GM21723 (cell line): ENCODE results near the gene NFATC2.

Source experiments
- ATAC-seq: cut with Tn5 transposase; IDR thresholded peaks from one replicate; pipeline ENCODE4 v1.9.1; 2021; ENCODE audit warnings: mild to moderate bottlenecking, moderate library complexity; ENCODE audit not compliant: unreplicated experiment

Gene NFATC2

DNA sequence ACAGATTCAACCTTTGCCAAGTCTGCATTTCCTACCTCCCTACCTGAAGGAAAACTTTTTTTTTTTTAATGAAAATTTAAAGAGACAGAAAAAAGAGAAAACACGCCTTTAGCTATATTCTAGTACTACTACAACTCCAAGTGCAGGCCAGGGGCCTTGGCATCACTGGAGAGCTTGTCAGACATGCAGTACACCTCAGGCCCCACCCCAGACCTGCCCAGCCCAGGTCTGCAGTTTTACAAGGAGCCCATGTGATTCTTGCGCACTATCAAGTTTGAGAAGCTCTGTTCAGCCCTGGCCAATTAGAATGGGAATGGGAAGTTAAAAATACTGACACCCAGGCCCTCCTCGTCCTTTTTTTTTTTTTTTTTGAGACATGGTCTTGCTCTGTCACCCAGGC lies 85.0 kb downstream of the NFATC2 start:
- no peak for ATAC-seq

- ATAC-seq = no peak
Observed at GRCh38 chr20:51456511-51457509, 85.7 kb downstream of the NFATC2 start.

DNA sequence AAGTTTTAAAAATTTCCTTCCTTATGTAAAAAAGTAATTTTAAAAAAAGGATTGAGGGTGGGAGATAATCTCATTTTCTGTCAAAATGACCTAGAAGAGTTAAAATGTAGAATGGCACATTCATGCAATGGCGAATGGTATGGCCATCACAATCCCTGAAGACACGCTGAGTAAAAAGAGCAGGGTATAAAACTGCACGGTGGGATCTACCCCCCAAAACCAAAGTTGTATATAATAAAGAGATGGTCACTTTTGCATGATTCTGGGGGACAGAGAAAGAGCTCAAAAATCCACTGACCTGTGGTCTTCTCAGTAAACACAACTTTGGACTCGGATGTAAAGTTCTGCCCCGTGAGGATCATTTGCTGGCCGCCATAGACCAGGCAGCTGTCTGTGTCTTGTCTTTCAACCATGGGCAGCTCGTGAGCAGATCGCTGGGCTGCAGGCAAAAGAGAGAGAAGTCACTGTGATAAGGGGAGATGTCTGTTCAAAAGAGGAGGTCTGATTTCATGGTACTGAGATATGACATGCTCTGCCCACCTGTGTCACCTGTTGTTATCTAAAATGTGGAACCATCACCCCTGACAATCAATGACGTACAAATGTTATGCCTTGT lies 88.2 kb downstream of the NFATC2 start:
- no peak for ATAC-seq

DNA sequence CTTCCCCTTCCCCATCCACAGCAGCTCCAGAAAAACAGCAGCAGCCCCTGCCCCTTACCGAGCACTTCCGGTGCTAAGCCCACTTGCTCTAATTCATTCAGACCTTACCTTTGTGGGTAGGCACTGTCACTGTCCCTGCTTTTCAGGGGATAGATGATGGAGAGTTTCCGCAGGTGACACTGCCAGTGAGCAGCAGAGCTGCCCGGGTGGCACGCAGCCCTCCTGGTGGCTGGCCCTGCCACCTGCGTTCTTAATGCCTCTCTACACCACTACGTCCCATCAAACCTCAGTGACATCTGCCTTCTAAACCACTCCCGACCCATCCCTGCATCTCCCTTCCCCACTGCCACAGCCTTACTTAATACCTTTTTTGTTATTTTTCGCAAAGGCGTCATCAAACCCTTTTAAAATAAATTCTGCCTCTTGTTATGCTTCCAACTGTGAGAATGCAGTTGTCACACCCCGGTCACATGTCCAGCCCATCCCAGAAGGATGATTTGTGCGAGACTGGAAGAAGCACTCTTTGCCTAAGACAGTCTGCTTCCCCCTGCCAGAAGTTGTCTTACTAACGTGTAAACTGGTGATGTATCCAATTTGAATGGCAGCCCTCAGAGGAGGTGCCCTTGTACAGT lies 89.7 kb downstream of the NFATC2 start:
- ATAC-seq = no peak

GRCh38 chr20:51452091-51452613 lies 90.4 kb downstream of the NFATC2 start:
- no peak for ATAC-seq

GRCh38 chr20:51451484-51451883 lies 91.0 kb downstream of the NFATC2 start:
- ATAC-seq = no peak

DNA sequence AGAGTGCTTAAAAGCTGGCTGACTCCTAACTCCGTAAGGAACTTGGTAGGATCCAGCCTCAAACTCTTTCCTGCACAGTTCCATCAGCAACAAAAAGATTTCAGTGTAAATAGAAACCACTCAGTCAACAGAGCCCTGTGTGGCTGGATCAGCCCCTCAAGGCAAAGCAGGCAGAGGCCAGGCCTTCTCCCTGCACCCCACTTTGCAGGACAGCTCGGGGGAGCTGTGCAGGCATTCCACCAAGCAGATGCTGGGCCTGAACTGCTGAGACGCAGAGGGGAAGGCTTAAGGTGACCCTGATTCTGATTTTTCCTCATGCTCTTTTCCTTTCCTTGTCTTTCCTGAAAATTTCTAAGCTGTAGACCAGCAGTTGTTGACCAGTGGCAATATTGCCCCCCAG lies 91.5 kb downstream of the NFATC2 start:
- no peak for ATAC-seq

- ATAC-seq = no peak
Observed at GRCh38 chr20:51450221-51450712, 92.3 kb downstream of the NFATC2 start.

GRCh38 chr20:51449498-51450220 lies 92.9 kb downstream of the NFATC2 start:
- ATAC-seq = no peak

- ATAC-seq = no peak
Observed at GRCh38 chr20:51447765-51448148, 94.8 kb downstream of the NFATC2 start.

GRCh38 chr20:51447097-51447764 lies 95.3 kb downstream of the NFATC2 start:
- ATAC-seq = no peak

- no peak for ATAC-seq
Observed at GRCh38 chr20:51446656-51447055, 95.9 kb downstream of the NFATC2 start.

- no peak for ATAC-seq
Observed at GRCh38 chr20:51446230-51446629, 96.3 kb downstream of the NFATC2 start.

GRCh38 chr20:51445591-51445990 lies 96.9 kb downstream of the NFATC2 start:
- no peak for ATAC-seq

GRCh38 chr20:51444922-51445438 lies 97.5 kb downstream of the NFATC2 start:
- ATAC-seq = no peak

DNA sequence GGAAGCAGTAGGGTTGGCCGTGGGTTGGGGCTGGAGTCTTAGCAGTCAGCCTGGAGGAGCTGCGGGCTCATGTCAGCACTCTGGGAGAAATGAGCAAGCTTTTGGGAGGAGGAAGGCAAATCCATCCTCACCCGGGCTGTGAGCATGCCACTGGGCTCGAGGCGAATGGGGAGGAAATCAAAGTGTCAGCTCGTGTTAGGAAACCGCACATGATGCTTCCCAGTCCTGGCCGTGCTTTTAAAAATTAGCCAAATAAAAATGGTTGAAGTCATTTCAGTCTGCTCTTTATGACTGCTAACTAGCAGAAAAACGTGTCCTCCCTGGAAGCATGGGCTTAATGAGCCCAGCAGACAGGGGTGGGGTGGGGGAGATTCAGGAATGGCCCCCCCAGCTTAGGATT lies 98.1 kb downstream of the NFATC2 start:
- no peak for ATAC-seq

DNA sequence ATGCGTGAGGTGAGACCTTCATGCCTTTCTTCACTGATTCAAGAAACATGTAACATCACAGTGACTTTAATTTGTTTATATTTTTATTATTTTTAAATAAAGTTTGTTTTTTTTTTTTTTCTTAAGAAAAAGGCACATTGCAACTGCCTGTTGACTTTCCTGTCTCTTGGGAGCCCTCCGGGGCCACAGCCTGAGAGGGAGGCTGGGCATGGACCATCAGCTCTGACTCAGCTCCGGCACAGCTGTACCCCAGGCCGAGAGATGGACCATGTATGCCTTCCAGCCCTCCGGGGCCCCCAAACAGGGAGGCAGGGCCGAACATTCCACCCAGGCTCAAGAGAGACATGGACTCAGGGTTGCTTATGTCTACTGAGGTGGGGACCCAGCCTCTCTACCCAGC lies 99.9 kb downstream of the NFATC2 start:
- no peak for ATAC-seq

GRCh38 chr20:51440589-51440988 lies 101.9 kb downstream of the NFATC2 start:
- ATAC-seq = no peak

DNA sequence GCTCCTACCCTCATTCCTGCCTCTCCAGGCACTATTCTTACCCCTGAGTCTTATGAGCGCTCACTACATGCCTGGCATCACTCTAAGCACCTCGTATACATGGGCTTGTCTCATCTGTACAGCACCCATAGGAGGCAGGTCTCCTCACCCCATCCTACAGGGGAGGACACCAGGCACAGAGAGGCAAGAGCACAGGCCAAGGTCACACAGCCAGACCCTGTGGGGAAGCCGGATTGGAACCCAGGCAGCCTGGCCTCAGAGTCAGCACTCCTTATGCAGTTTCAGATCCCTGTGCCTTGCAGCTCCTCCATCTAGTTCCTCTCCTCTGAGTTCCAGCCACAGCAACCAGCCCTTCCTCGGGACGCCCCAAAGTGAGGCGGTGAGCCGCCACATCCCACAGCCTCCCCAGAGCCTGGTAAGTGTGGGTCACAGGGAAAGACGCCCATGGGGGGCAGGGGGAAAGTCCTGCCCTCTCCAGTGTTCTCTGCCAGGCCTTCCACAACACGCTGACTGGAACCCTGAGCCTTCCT lies 103.3 kb downstream of the NFATC2 start:
- ATAC-seq = no peak

DNA sequence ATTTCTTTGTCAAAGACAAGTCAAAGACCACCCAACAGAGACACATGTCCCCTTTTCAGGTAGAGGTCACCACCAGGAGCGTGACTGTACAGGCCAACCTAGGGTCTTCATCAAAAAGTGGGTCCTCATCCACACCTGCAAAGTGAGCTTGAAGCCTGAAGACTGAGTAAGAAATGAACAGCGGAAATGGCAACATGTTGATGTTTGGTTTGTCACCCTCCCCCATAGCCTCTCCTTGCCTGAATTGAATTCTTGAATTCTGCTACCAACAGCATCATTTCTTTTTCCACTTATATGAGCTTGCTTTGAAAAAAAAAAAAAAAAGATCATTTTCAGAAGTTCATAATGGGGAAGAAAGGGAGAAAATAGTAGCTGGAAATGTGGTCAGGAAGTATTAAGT lies 104.4 kb downstream of the NFATC2 start:
- no peak for ATAC-seq
